AML-193 (cell line): ENCODE measurements around the gene RNF128.

Source experiments
- DNase-seq, 2 experiments: peaks; one replicate each; lab custom pipeline; 2025; lab: John Stamatoyannopoulos, UW

RNF128 gene

GRCh38 chrX:106726485-106727437 lies at the start of gene RNF128:
Gene RNF128, plus strand, starts transcription at chrX:106726701. Its CDS starts 213 bp downstream, at chrX:106726914.
- no peak for DNase-seq

GRCh38 chrX:106680716-106681115 lies 45.8 kb upstream of the RNF128 start:
- DNase-seq: no peak

- DNase-seq: no peak
Measured at GRCh38 chrX:106684207-106684606, 42.3 kb upstream of the RNF128 start.

GRCh38 chrX:106692425-106693065 lies 34.0 kb upstream of the RNF128 start:
- DNase-seq: no peak

GRCh38 chrX:106696502-106696901 lies 30.0 kb upstream of the RNF128 start:
- DNase-seq: no peak

- DNase-seq: no peak
Measured at GRCh38 chrX:106698693-106699092, 27.8 kb upstream of the RNF128 start.

DNA sequence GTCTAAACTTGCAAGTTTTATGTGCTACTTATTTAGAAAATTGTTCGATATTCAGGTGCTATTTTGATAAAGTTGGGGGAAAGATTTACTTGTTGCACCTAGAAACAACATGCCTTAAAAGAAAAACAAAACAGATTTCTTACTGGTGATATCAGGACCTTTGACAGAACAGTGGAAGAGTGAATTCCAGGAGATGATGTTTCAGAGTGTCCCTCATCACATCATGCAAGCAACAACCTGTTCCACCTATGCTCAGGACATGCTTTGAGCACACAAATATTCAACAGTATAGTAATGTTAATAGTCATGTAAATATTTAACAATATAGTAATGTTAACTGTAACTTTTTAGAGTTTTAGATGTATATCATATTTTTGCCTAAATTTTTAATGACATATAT lies 23.9 kb upstream of the RNF128 start:
- no peak for DNase-seq

DNA sequence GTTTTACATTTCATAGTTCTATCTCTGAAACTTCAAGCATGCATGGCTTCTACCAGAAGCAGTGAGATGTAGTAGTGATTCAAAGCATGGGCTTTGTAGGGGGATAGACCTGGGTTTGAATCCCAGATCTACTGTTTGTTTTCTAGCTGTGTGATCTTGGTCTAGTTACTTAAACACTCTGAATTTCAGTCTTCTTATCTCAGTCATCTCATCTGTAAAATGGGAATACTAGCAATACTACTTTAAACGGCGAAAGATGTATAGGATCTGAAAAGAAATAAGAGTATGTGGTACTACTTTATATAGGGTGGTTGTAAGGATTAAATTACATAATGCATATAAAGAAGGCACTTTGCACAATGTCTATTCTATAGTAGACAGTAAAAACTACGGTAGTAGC lies 20.0 kb upstream of the RNF128 start:
- DNase-seq: no peak

DNA sequence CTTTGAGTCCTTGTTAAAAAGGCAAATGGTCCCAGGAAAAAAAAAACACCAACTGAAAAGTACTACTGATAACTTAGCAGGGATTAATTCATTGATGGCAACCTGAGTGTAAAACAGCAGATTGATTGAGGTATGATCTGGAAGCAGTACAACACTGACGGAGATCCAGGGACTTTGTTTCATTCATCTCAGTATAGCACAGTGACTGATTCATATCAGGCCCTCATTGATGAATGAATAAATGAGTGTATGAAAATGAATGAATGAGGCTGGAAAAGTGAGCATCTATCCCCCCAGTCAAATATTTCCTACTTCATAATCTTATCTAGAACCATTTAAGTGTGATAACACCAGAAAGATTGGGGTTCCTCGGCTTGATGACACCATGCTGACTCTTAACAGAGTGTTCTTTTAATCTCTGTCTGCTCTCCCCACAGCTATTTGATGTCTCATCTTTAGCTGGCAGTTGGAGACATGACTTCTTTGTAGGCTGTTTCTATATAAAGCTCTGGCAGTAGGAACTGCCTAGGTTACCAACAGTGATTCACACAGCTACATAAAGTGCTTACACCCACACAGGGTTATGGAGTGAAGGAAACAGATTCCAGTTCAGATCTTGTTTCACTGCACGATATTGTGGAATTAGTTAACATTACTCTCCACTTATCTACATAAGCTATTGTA lies 18.6 kb upstream of the RNF128 start:
- DNase-seq: no peak

GRCh38 chrX:106710771-106711170 lies 15.7 kb upstream of the RNF128 start:
- no peak for DNase-seq

GRCh38 chrX:106711375-106711774 lies 15.1 kb upstream of the RNF128 start:
- DNase-seq: no peak

- no peak for DNase-seq
Measured at GRCh38 chrX:106716004-106716403, 10.5 kb upstream of the RNF128 start.

DNA sequence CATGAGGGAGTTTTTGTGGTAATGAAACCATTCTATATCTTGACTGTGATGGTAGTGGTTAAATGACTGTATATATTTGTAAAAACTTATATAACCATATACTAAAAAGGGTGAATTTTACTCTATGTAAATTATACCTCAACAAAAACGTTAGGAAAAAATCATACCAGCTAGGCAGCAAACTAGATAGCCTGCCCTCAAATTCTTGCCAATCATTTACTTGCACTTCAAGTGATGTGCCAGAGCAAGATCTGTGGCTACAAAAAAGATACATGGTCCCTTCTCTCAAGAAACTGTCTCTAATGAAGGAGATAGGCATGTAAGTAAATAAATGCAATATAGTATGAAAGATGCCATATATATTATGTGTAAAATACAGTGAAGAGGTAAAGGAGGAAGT lies 10.0 kb upstream of the RNF128 start:
- no peak for DNase-seq

GRCh38 chrX:106718709-106719108 lies 7.8 kb upstream of the RNF128 start:
- no peak for DNase-seq

- no peak for DNase-seq
Measured at GRCh38 chrX:106725931-106726330, 570 bp upstream of the RNF128 start.

- DNase-seq: no peak
Measured at GRCh38 chrX:106728337-106728736, 1.8 kb downstream of the RNF128 start.

GRCh38 chrX:106730401-106730800 lies 3.9 kb downstream of the RNF128 start:
- DNase-seq: no peak

DNA sequence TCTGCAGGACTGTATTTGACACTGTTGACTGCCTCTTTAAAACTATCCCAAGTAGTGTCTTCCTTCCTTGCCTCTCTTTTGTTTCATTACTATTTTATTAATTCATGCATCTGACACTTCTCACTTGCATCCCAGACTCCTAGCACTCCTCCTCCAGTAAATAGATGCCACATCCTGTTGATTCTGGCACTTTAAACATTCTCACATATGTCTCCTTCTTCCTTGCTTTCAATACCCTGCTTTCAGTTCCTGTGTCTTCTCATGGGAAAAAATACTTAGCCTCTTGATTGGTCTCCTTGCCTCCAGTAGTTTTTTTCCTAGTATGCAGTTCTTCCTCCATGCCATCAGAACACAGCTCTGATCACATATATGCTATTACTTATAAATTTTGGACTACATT lies 5.1 kb downstream of the RNF128 start:
- no peak for DNase-seq

DNA sequence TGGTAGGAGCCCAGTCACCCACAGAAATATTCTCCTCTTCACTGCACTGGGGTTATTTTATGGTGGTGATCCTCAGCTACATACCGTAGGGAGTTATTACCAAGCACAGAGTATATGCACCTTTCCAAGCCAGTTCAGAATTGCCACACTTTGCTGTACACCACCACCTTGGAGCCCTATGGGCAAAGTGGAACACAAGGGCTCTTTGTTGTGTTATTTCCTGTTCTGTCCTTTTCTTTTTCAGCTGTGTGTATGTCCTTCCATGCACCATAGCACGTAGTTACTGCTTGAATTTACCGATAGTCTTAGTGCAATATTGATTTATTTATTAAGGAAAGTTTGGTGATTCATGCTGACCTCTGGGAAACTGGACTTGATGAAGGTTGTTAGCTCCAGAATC lies 8.3 kb downstream of the RNF128 start:
- DNase-seq: no peak

DNA sequence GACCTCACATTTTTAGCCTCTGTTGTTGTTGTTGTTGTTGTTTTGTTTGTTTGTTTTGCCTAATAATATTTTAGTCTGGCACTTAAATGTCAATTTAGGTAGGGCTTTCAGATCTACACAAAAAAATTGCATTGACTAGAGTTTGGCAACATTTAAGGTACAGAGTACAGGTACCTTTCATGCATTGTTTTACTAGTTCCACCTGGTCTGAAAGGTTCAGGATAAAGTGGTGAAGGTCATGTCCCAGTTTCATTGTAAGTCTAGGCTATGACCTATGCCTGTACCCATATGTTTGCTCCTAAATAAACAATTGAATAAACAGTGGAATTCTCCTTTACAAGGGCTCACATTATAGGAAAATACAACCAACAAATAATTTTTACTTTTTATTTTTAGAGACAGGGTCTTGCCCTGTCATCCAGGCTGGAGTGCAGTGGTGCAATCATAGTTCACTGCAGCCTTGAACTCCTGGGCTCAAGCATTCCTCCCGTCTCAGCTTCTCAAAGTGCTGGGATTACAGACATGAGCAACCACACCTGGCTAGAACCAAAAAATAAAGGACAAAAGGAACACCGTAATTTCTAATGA lies 13.8 kb downstream of the RNF128 start:
- DNase-seq: no peak

- no peak for DNase-seq
Measured at GRCh38 chrX:106742193-106742592, 15.7 kb downstream of the RNF128 start.

- no peak for DNase-seq
Measured at GRCh38 chrX:106742805-106743204, 16.3 kb downstream of the RNF128 start.
